HK-2 (cell line): ENCODE data around the gene GNAT1.
"Not testable (repeated sequence)": the region's sequence is repeated elsewhere in the genome, so short reads cannot be mapped to it uniquely, and the experiment has no call there.

Source experiments
- DNase-seq: peaks from one replicate; pipeline ENCODE4 v3.0.0-alpha.2; 2018; ENCODE audit not compliant: unreplicated experiment

Gene GNAT1

GRCh38 chr3:50242851-50243542, 51.6 kb downstream of the GNAT1 start:
- peak; percentile 71 for DNase-seq

GRCh38 chr3:50243543-50243895, 52.1 kb downstream of the GNAT1 start:
- no peak for DNase-seq

- DNase-seq = not testable (repeated sequence)
These were observed 53.4 kb downstream of the GNAT1 start for GRCh38 chr3:50244813-50245212.

GRCh38 chr3:50245251-50245745, 53.9 kb downstream of the GNAT1 start:
- no peak for DNase-seq

GRCh38 chr3:50245831-50246516, 54.6 kb downstream of the GNAT1 start:
- peak; percentile 90 for DNase-seq

GRCh38 chr3:50246517-50246954, 55.1 kb downstream of the GNAT1 start:
- DNase-seq = peak; percentile 78
